Fibroblast of lung (primary cell): ENCODE results near the gene VMO1.
"Not testable (repeated sequence)": the region's sequence is repeated elsewhere in the genome, so short reads cannot be mapped to it uniquely, and the experiment has no call there.

Experiments
- EZH2 ChIP-seq: IDR thresholded peaks from 2 replicates; pipeline ENCODE4 v1.5.1; 2012; ENCODE audit warnings: low read length, control low read depth, mild to moderate bottlenecking; ENCODE audit errors: missing control alignments
- TF ChIP-seq, protein P1 (sequence below), 2 donors: IDR thresholded peaks in 1 of 2; conservative IDR thresholded peaks in 1 of 2; 1 replicate in 1 of 2; 2 replicates in 1 of 2; pipeline ENCODE4 v1.5.1; 2011 to 2012; ENCODE audit warnings: low read length in 2 of 2, control low read depth in 1 of 2, inconsistent platforms in 1 of 2, low read depth in 1 of 2, mild to moderate bottlenecking in 1 of 2

GRCh38 chr17:4832829-4833177 is 46.6 kb upstream of the VMO1 start:
- TF ChIP-seq, protein P1, sequence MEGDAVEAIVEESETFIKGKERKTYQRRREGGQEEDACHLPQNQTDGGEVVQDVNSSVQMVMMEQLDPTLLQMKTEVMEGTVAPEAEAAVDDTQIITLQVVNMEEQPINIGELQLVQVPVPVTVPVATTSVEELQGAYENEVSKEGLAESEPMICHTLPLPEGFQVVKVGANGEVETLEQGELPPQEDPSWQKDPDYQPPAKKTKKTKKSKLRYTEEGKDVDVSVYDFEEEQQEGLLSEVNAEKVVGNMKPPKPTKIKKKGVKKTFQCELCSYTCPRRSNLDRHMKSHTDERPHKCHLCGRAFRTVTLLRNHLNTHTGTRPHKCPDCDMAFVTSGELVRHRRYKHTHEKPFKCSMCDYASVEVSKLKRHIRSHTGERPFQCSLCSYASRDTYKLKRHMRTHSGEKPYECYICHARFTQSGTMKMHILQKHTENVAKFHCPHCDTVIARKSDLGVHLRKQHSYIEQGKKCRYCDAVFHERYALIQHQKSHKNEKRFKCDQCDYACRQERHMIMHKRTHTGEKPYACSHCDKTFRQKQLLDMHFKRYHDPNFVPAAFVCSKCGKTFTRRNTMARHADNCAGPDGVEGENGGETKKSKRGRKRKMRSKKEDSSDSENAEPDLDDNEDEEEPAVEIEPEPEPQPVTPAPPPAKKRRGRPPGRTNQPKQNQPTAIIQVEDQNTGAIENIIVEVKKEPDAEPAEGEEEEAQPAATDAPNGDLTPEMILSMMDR (conservative IDR thresholded peaks at IDR 0.05 in 1 of 2, IDR thresholded peaks at IDR 0.05 in 1 of 2; ENCODE audit: low read depth in 1 of 2, low read length in 2 of 2), result not testable (repeated sequence)
- not testable (repeated sequence) for TF ChIP-seq EZH2
